Astrocyte (in vitro differentiated cells and primary cell): ENCODE measurements around the gene HOXA2. TPM values are rescaled to one million over a fixed set of nuclear protein-coding genes. Genes with fewer than 3 reads are reported as not detected.

ENCODE experiments used
- DNase-seq: peaks from one replicate; pipeline ENCODE4 v3.0.0-alpha.2; 2010; ENCODE audit warnings: low read depth
- FAIRE-seq: peaks from 2 replicates; lab custom pipeline; 2011; peaks lifted over from hg19 to GRCh38; lab: Jason Lieb, UNC
- H2AFZ ChIP-seq: 2 replicates; pipeline ENCODE4 v1.6.0; 2012; ENCODE audit warnings: low read depth, low read length, inconsistent platforms
- H3K27ac ChIP-seq: 2 replicates; pipeline ENCODE4 v1.5.1; 2011; ENCODE audit warnings: low read depth, low read length, inconsistent platforms
- H3K27me3 ChIP-seq: 2 replicates; pipeline ENCODE4 v1.6.0; 2011; ENCODE audit warnings: low read length, inconsistent platforms; ENCODE audit not compliant: insufficient read depth
- H3K36me3 ChIP-seq: 2 replicates; pipeline ENCODE4 v1.5.1; 2011; ENCODE audit warnings: low read length, inconsistent platforms; ENCODE audit not compliant: insufficient read depth
- H3K4me1 ChIP-seq: 2 replicates; pipeline ENCODE4 v1.5.1; 2011; ENCODE audit warnings: low read length, inconsistent platforms; ENCODE audit not compliant: insufficient read depth
- H3K4me2 ChIP-seq: 2 replicates; pipeline ENCODE4 v1.6.0; 2012; ENCODE audit warnings: low read length, inconsistent platforms
- H3K4me3 ChIP-seq: 2 replicates; pipeline ENCODE4 v1.5.1; 2011; ENCODE audit warnings: low read depth, mild to moderate bottlenecking, low read length, inconsistent platforms; ENCODE audit not compliant: insufficient read depth
- H3K79me2 ChIP-seq: 2 replicates; pipeline ENCODE4 v1.6.0; 2012; ENCODE audit warnings: mild to moderate bottlenecking, low read length, inconsistent platforms; ENCODE audit not compliant: insufficient read depth
- H3K9ac ChIP-seq: 2 replicates; pipeline ENCODE4 v1.6.0; 2012; ENCODE audit warnings: mild to moderate bottlenecking, low read length, inconsistent platforms
- H3K9me3 ChIP-seq: 2 replicates; pipeline ENCODE4 v1.5.1; 2012; ENCODE audit warnings: low read depth, mild to moderate bottlenecking, low read length, inconsistent platforms; ENCODE audit not compliant: insufficient read depth
- H4K20me1 ChIP-seq: 2 replicates; pipeline ENCODE4 v1.6.0; 2012; ENCODE audit warnings: low read length, inconsistent platforms; ENCODE audit not compliant: insufficient read depth
- H3K27ac Mint-ChIP-seq: one replicate; pipeline ENCODE4 v1.8.0; 2021; ENCODE audit warnings: mild to moderate bottlenecking, mixed read lengths; ENCODE audit not compliant: unreplicated experiment
- H3K27me3 Mint-ChIP-seq: one replicate; pipeline ENCODE4 v1.8.0; 2021; ENCODE audit warnings: low read depth, mixed read lengths; ENCODE audit not compliant: unreplicated experiment
- H3K36me3 Mint-ChIP-seq: one replicate; pipeline ENCODE4 v1.8.0; 2021; ENCODE audit warnings: low read depth, mixed read lengths; ENCODE audit not compliant: unreplicated experiment
- H3K4me1 Mint-ChIP-seq: one replicate; pipeline ENCODE4 v1.8.0; 2021; ENCODE audit warnings: low read depth, mixed read lengths; ENCODE audit not compliant: unreplicated experiment
- H3K4me3 Mint-ChIP-seq: one replicate; pipeline ENCODE4 v1.8.0; 2021; ENCODE audit warnings: mild to moderate bottlenecking, moderate library complexity, mixed read lengths; ENCODE audit not compliant: unreplicated experiment
- H3K9me3 Mint-ChIP-seq: one replicate; pipeline ENCODE4 v1.8.0; 2021; ENCODE audit warnings: mild to moderate bottlenecking, mixed read lengths; ENCODE audit not compliant: unreplicated experiment
- EZH2 ChIP-seq: IDR thresholded peaks from 2 replicates; pipeline ENCODE4 v1.6.1; 2012; ENCODE audit warnings: mild to moderate bottlenecking, low read length, inconsistent platforms; ENCODE audit not compliant: insufficient read depth
- total RNA-seq: library from RNA; stranded (reverse); gene quantifications from 2 replicates; pipeline ENCODE4 v1.2.1, GENCODE V29; 2021
- TF ChIP-seq, protein P1 (sequence below): IDR thresholded peaks from 2 replicates; pipeline ENCODE4 v1.5.1; 2011; ENCODE audit warnings: low read depth, mild to moderate bottlenecking, inconsistent platforms, low read length, moderate library complexity; ENCODE audit not compliant: insufficient read depth

The HOXA2 gene
- total RNA-seq, 1 donor from 2014 or later = not detected

- peaks cover 93% of the 10 kb centered on the region for H3K27me3 Mint-ChIP-seq
- H2AFZ ChIP-seq = peak within 1 kb of the TSS; percentile 71
- peak within 1 kb of the TSS; percentile 83 for H3K27ac ChIP-seq
- H3K79me2 ChIP-seq = peaks cover 41% of the 10 kb centered on the region
- H3K4me2 ChIP-seq = peak within 1 kb of the TSS; percentile 91
- H3K9me3 Mint-ChIP-seq = peaks cover 39% of the 10 kb centered on the region
- FAIRE-seq (no peak), DNase-seq (peak; percentile 89)
- H3K36me3 ChIP-seq = no peaks in the 10 kb centered on the region
- H3K4me3 Mint-ChIP-seq = peak within 1 kb of the TSS; percentile 83
- H3K4me1 ChIP-seq = no peaks in the 10 kb centered on the region
- peak within 1 kb of the TSS; percentile 94 for H3K27ac Mint-ChIP-seq
- peak within 1 kb of the TSS; percentile 87 for H3K9ac ChIP-seq
- peaks cover 2% of the 10 kb centered on the region for H3K4me1 Mint-ChIP-seq
- peaks cover 2% of the 10 kb centered on the region for H3K36me3 Mint-ChIP-seq
- peaks cover 80% of the 10 kb centered on the region for H3K27me3 ChIP-seq
- peaks cover 8% of the 10 kb centered on the region for H4K20me1 ChIP-seq
- no peaks in the 10 kb centered on the region for H3K9me3 ChIP-seq
- peak within 1 kb of the TSS; percentile 72 for H3K4me3 ChIP-seq
- TF ChIP-seq, protein P1, sequence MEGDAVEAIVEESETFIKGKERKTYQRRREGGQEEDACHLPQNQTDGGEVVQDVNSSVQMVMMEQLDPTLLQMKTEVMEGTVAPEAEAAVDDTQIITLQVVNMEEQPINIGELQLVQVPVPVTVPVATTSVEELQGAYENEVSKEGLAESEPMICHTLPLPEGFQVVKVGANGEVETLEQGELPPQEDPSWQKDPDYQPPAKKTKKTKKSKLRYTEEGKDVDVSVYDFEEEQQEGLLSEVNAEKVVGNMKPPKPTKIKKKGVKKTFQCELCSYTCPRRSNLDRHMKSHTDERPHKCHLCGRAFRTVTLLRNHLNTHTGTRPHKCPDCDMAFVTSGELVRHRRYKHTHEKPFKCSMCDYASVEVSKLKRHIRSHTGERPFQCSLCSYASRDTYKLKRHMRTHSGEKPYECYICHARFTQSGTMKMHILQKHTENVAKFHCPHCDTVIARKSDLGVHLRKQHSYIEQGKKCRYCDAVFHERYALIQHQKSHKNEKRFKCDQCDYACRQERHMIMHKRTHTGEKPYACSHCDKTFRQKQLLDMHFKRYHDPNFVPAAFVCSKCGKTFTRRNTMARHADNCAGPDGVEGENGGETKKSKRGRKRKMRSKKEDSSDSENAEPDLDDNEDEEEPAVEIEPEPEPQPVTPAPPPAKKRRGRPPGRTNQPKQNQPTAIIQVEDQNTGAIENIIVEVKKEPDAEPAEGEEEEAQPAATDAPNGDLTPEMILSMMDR = no peak
- TF ChIP-seq EZH2 = peak; percentile 51
Measured at GRCh38 chr7:27095897-27096767, 6.4 kb downstream of the HOXA2 start, which contains the start of gene HOXA1. Gene HOXA1 (minus strand): TSS chr7:27096000. CDS start chr7:27095912, 88 bp downstream.

DNA sequence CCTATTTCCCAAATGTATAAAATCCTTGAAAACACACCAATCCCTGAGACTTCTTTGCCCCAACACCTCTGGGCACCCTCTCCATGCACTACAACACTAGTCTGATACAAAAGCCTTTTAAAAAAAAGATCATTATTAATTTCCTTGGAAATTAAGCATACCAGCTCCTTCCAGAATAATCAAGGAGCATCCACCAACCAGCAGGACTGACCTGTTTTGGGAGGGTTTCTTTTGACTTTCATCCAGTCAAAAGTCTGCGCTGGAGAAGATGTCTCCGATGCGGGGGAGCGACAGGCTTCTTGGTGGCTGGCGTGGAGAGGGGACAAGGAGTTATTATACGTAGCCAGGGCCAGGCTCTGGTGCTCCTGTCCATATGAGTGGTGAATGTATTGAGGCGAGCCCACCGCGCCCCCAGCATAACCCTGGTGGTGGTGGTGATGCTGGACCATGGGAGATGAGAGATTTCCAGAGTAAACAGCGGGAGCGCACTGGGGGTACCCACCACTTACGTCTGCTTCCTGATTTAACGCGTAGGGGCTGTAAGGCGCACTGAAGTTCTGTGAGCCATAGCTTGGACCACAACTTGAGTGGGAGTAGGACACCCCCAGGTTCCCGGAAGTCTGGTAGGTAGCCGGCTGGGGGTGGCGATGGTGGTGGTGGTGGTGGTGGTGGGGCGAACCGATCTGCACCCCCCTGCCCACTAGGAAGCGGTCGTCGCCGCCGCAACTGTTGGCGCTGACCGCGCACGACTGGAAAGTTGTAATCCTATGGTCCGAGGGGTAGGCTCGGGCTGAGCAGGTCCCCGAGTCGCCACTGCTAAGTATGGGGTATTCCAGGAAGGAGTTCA, 7.2 kb downstream of the HOXA2 start:
- FAIRE-seq (no peak), DNase-seq (peak; percentile 12)
- peaks cover 35% of the 10 kb centered on the region for H3K9me3 Mint-ChIP-seq
- H3K27me3 ChIP-seq = peaks cover 77% of the 10 kb centered on the region
- H3K9me3 ChIP-seq = no peaks in the 10 kb centered on the region
- H3K9ac ChIP-seq = no peak overlapping the region
- H3K4me1 ChIP-seq = no peaks in the 10 kb centered on the region
- peak overlapping the region; percentile 91 for H3K4me2 ChIP-seq
- H3K27ac ChIP-seq = no peak overlapping the region
- peaks cover 2% of the 10 kb centered on the region for H3K4me1 Mint-ChIP-seq
- peak overlapping the region; percentile 83 for H3K4me3 Mint-ChIP-seq
- peaks cover 2% of the 10 kb centered on the region for H3K36me3 Mint-ChIP-seq
- H3K4me3 ChIP-seq = peak overlapping the region; percentile 58
- peak overlapping the region; percentile 94 for H3K27ac Mint-ChIP-seq
- peak overlapping the region; percentile 71 for H2AFZ ChIP-seq
- H3K27me3 Mint-ChIP-seq = peaks cover 93% of the 10 kb centered on the region
- TF ChIP-seq, protein P1 = no peak
- no peak for TF ChIP-seq EZH2
- H4K20me1 ChIP-seq = peaks cover 8% of the 10 kb centered on the region
- no peaks in the 10 kb centered on the region for H3K36me3 ChIP-seq
- peaks cover 37% of the 10 kb centered on the region for H3K79me2 ChIP-seq
